HG02884 (cell line): ENCODE results near the gene MPI.
"Not testable (repeated sequence)": the region's sequence is repeated elsewhere in the genome, so short reads cannot be mapped to it uniquely, and the experiment has no call there.

Experiments used
- ATAC-seq: cut with Tn5 transposase; IDR thresholded peaks from one replicate; pipeline ENCODE4 v1.9.1; 2021; ENCODE audit warnings: mild to moderate bottlenecking, moderate library complexity; ENCODE audit not compliant: unreplicated experiment

The MPI gene

GRCh38 chr15:74890665-74890960, 771 bp downstream of the MPI start:
- ATAC-seq = no peak

- no peak for ATAC-seq
Observed at GRCh38 chr15:74891469-74891868, 1.6 kb downstream of the MPI start.

- no peak for ATAC-seq
Observed at GRCh38 chr15:74892313-74892712, 2.5 kb downstream of the MPI start.

GRCh38 chr15:74892931-74893330, 3.1 kb downstream of the MPI start:
- ATAC-seq = no peak

- no peak for ATAC-seq
Observed at GRCh38 chr15:74893627-74894026, 3.8 kb downstream of the MPI start.

- ATAC-seq = not testable (repeated sequence)
Observed at GRCh38 chr15:74894383-74894782, 4.5 kb downstream of the MPI start.

GRCh38 chr15:74895830-74896229, 6.0 kb downstream of the MPI start:
- no peak for ATAC-seq

- no peak for ATAC-seq
Observed at GRCh38 chr15:74896316-74896715, 6.5 kb downstream of the MPI start.

GRCh38 chr15:74897300-74897701, 7.5 kb downstream of the MPI start:
- no peak for ATAC-seq

GRCh38 chr15:74901612-74902063, 11.8 kb downstream of the MPI start:
- no peak for ATAC-seq

- no peak for ATAC-seq
Observed at GRCh38 chr15:74902295-74903075, 12.6 kb downstream of the MPI start.

- no peak for ATAC-seq
Observed at GRCh38 chr15:74903676-74904075, 13.8 kb downstream of the MPI start.

- no peak for ATAC-seq
Observed at GRCh38 chr15:74904190-74904805, 14.5 kb downstream of the MPI start.

GRCh38 chr15:74906067-74906449, 16.2 kb downstream of the MPI start:
- ATAC-seq = peak; percentile 22

- ATAC-seq = peak; percentile 81
Observed at GRCh38 chr15:74906450-74907162, 16.8 kb downstream of the MPI start, which contains the start of gene FAM219B. TSS of gene FAM219B (minus strand) at chr15:74906851. CDS start at chr15:74906800, 51 bp downstream.

GRCh38 chr15:74907163-74907870, 17.5 kb downstream of the MPI start:
- no peak for ATAC-seq

- no peak for ATAC-seq
Observed at GRCh38 chr15:74908635-74909034, 18.8 kb downstream of the MPI start.

GRCh38 chr15:74913041-74913440, 23.2 kb downstream of the MPI start:
- ATAC-seq = no peak

- not testable (repeated sequence) for ATAC-seq
Observed at GRCh38 chr15:74913799-74914198, 24.0 kb downstream of the MPI start.

- no peak for ATAC-seq
Observed at GRCh38 chr15:74917676-74918075, 27.8 kb downstream of the MPI start.

- no peak for ATAC-seq
Observed at GRCh38 chr15:74920456-74920855, 30.6 kb downstream of the MPI start.
